UCSD-AML1 (cell line): ENCODE results near the gene HHLA2.

Experiments used
- DNase-seq: peaks from one replicate; lab custom pipeline; 2025; ENCODE audit not compliant: unreplicated experiment; lab: John Stamatoyannopoulos, UW

The HHLA2 gene

GRCh38 chr3:108416111-108416869 lies 119.9 kb downstream of the HHLA2 start:
- no peak for DNase-seq

GRCh38 chr3:108420926-108421325 lies 124.6 kb downstream of the HHLA2 start:
- no peak for DNase-seq
